CD4-positive, alpha-beta T cell treated with Interleukin-17A for 4 hours (primary cell): Measurements from ENCODE around the gene OR5L1.

ENCODE experiments used
- DNase-seq: peaks from one replicate; pipeline ENCODE4 v3.0.0-alpha.2; 2020; ENCODE audit warnings: mixed read lengths

OR5L1 gene

DNA sequence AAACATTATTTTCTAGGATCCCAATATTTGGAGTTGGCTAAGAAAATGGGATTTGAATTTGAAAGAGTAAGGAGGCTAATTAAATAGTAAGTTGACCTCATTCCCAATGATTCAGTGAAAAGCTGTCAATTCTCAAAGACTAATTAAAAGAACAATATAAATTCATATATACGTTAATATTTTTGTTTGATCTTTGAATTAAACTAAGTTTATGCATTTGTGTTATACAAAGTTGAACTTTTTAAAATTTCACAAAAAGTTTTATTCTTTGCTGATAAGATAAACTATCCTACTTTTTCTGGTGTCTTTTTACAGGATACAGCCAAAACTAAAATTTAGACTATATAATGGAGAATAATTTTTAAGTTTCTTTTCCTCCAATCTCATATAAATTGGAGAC, at the start of gene OR5L1:
OR5L1 (plus strand) TSS at position 301 of the 400 bp plus-strand sequence. CDS start 100 bp downstream, outside the sequence.
- no peak for DNase-seq

DNA sequence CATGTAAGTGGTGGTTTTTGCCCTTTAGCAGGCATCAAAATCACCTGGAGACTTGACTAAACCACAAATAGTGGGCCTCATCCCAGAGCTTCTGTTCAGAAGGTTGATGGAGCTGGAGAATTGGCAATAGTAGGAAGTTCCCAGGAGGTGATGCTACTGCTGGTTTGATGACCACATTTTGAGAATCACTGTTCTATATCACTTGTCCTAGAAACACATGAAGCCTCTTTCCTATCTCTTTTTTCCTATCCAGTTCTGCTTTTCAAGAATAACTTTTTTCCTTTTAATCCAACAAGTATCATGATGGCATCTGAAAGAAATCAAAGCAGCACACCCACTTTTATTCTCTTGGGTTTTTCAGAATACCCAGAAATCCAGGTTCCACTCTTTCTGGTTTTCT, 38.0 kb upstream of the OR5L1 start, which contains the start of gene OR5D13:
OR5D13 (plus strand) TSS at position 301 of the 400 bp plus-strand sequence; CDS start at position 301, 0 bp downstream.
- no peak for DNase-seq

DNA sequence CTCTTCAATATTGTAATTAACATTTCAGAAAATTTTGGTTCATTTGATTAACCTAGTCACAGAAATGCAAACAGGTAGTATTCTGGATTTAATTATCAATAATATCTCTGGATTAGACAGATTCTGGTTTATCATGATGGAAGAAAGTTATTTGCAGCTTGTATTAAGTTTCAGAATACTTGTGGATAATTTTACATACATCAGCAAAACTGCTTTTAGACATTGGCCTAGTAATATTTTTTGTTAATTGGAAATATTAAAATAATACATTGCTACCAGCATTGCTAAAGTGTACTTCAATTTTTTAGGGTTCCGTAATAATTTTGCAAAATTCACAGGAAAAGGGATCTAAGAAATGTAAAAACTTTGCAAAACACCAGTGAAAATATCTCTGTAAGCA, 19.6 kb upstream of the OR5L1 start:
- DNase-seq, result no peak

DNA sequence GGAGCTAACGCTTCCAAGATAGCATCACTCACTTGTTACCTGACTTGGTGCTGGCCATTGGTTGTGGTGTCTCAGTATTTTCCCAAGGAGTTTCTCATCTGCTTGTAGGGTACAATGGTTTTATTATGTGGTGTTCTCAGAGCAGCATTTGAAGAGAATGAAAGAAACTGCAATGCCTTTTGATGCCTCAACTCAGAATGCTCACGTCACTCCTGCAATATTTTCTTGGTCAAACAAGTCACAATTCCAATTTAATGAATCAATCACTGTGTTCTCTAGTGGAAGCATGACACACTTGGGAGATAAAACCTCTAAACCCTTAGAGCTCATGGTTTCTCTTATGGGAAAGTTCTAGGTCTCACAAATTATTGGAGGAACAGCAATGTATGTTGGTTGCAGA, 17.8 kb upstream of the OR5L1 start:
- DNase-seq, result no peak

DNA sequence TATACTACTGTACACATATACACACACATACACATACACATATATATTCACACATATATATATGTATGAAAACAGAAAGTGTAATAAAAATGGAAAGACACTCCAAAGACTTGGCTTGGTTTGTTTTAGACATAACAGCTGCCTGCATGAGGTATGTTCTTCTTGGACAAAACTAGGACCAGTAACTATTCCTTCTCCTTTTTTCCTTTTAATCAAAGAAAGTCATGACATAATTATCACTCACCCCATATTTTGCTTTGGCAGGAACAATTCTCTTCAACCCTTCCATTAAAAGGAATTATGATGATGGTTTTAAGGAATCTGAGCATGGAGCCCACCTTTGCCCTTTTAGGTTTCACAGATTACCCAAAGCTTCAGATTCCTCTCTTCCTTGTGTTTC, 15.9 kb upstream of the OR5L1 start, which contains the start of gene OR5D14:
OR5D14 (plus strand) TSS at position 301 of the 400 bp plus-strand sequence; CDS start at position 301, 0 bp downstream.
- no peak for DNase-seq

DNA sequence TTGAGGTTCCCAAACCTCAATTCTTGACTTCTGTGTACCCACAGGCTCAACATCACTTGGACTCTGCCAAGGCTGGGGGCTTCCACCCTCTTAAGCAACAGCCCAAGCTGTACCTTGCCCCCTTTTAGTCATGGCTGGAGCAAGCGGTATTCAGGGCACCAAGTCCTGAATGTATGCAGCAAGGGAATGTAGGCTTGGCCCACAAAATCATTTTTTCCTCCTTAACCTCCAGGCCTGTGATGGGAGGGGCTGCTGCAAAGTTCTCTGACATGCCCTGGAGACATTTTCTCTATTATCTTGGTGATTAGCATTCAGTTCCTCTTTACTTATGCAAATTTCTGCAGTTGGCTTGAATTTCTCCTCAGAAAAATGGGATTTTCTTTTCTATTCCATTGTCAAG, 4.9 kb upstream of the OR5L1 start:
- DNase-seq, result no peak

DNA sequence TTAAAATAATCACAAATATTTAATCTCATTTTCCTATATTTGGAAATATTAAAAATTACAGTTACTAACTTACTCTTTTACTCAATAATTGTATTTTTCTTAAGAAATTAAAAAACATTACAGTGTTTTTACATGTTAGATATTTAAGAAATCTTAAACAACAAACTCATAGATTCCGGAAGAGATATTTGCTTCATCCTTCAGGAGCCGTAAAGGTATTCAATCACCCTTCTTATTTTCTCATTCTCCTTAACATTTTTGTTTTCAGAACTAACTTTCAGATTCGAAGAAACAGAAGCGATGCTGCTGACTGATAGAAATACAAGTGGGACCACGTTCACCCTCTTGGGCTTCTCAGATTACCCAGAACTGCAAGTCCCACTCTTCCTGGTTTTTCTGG, 8.2 kb downstream of the OR5L1 start, which contains the start of gene OR5D18:
OR5D18 (plus strand) TSS at position 301 of the 400 bp plus-strand sequence; CDS start at position 301, 0 bp downstream.
- DNase-seq, result no peak

DNA sequence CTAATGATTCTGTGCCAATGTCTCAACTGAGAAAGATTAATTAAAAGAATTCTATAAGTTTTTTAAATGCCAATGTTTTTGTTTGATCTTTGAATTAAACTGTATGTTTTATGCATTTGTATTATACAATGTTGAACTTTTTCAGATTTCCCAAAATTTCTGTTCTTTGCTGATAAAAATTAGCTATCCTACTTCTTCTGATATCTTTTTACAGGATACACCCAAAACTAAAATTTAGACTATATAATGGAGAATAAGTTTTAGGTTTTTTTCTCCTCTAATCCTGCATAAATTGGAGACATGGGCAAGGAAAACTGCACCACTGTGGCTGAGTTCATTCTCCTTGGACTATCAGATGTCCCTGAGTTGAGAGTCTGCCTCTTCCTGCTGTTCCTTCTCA, 15.8 kb downstream of the OR5L1 start, which contains the start of gene OR5L2:
OR5L2 (plus strand) TSS at position 301 of the 400 bp plus-strand sequence; CDS start at position 301, 0 bp downstream.
- no peak for DNase-seq

DNA sequence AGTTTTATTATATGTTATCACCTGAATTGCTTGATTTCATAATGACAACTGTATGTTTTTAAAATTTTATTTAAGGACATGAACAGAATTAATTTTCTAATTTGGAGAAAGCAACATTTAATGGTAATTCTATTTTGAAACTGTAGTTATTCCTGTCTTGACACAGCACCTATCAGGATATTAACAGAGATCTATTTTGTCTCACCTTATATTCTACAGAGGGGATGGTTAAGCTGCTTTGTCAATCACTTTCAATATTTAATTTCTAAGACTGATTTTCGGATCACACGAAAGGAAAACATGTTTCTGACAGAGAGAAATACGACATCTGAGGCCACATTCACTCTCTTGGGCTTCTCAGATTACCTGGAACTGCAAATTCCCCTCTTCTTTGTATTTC, 27.3 kb downstream of the OR5L1 start, which contains the start of gene OR5D16:
OR5D16 (plus strand) TSS at position 301 of the 400 bp plus-strand sequence; CDS start at position 301, 0 bp downstream.
- DNase-seq, result no peak

DNA sequence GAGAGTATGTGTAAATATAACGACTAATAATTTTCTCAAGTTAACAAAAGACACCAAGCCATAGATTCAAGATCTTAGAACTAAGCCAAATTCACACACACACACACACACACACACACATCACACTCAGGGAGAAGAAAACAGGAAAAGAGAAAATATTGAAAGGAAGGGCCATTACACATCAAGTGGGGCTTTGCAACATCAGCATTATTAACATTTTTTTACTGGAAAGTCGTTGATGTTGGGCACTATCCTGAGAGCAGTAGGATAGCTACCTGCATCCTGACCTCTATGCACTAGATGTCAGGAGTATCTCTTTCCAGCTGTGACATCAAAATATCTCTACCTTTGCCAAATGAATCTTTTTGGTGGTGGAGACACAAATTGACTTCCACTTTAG, 36.3 kb downstream of the OR5L1 start:
- DNase-seq, result no peak

DNA sequence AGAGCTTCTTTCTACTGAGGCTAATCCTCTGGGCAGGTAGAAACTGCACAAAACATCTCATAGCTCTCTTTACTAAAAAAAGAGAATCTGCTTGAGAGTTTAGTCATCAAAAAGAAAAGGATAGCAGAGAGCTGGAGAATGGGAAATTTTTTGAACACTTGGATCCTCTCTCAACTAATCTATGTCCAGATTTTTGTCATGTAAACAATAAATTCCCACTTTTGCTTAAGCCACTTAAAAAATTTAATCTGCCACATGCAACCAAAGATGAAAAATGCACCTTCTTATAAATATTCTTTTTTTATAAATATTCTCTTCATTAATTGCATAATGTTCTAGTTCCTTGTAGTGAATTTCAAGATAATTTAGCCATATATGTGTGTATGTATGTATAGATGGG, 37.9 kb downstream of the OR5L1 start:
- DNase-seq, result no peak

DNA sequence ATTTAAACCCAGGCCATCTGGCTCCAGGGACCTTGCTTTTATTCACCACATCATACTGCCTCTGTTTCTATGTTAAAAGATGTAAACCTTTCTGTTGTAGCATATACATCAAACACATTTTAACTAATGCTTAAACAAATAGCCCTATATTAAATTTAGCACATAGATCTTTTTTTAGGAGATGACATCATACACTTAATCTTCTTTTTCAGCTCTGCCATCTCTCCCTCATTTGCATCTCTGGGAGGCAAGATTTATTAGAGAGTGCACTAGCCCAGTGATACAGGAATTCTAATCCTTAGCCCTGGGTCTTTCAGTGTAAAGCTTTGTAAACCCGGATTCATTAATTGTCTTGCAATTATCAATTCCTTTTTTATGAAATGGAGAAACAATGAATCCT, 41.0 kb downstream of the OR5L1 start:
- no peak for DNase-seq

DNA sequence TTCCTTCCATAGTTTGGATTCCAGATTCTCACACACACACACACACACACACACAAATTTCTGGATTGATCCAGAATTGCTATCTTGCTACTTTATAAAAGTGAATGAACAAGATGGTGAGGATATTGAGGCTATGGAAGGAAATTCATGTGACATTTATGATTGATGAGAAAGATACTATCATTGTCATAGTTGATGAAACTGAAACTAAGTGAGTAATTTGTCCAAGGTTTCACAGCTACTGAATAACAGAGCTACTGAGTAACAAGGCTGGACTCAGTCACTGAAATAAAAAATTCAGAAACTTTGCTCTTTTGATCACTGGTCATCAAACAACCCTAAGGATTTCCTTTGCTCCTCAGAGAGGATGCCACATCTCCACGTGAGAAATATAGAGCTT, 43.5 kb downstream of the OR5L1 start:
- no peak for DNase-seq
